Measurements from ENCODE around the gene KCNA10. TPM values are rescaled to one million over a fixed set of nuclear protein-coding genes. Genes with fewer than 3 reads are reported as not detected.

Gene KCNA10
- total RNA-seq, 1 donor from 2014 or later, result not detected

DNA sequence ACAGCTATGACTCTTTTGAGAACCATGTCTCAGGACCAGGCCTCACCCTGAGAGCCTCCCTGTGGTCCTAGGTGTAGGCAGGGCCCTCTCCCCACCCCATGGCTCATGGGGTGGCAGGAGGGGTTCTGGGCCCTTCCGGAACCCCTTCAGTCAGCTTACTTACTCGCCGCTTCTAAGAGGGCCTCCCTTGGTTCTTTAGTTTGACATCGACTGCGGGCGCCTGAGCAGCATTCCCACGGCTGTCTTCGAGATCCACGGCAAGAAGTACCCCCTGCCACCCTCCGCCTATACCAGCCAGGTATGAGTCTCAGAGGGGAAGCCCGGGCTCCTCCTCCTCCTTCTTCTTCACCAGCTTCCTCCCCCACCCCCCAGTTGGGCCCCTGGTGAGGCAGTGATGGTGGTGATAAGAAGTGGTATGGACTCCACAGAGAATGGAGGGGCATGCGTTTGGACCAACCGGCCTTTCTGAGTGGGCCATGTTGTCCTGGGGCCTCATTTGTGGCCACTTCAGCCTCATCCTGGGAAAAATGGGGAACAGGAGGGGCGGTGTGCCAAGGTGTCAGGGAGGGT, 28.9 kb downstream of the KCNA10 start:
- intact Hi-C loops (cut with micrococcal nuclease), result no loop called here
- Mint-ChIP-seq H3K36me3 (ENCODE audit: low read depth) (no peaks in the 10 kb centered on the region), H3K4me1 (ENCODE audit: low read depth) (no peaks in the 10 kb centered on the region), H3K9me3 (no peaks in the 10 kb centered on the region), H3K27ac (no peak overlapping the region), H3K27me3 (ENCODE audit: low read depth) (peaks cover 2% of the 10 kb centered on the region), H3K4me3 (ENCODE audit: low read depth) (no peak overlapping the region)
- no peak for DNase-seq (ENCODE audit: low spot score)

DNA sequence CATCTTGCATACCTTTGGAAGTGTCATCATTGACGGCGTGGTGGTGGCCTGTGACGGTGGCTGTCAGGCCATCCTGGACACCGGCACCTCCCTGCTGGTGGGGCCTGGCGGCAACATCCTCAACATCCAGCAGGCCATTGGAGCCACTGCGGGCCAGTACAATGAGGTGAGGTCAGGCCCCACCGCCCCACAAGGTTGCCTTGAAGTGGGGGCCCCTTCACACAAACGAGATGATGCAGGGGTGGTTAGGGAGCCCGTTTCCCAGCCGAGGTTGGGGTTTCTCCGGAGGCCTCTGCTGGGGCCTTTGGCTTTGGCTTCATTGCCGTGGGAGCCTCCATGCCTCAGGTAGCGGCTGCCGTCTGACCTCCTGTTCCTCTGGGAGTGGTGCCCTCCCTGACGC, 29.6 kb downstream of the KCNA10 start:
- Mint-ChIP-seq H3K36me3 (ENCODE audit: low read depth) (no peaks in the 10 kb centered on the region), H3K4me1 (ENCODE audit: low read depth) (no peaks in the 10 kb centered on the region), H3K27ac (no peak overlapping the region), H3K27me3 (ENCODE audit: low read depth) (peaks cover 3% of the 10 kb centered on the region), H3K4me3 (ENCODE audit: low read depth) (no peak overlapping the region), H3K9me3 (no peaks in the 10 kb centered on the region)
- DNase-seq (ENCODE audit: low spot score), result no peak
- intact Hi-C loops (cut with micrococcal nuclease), result no loop called here

DNA sequence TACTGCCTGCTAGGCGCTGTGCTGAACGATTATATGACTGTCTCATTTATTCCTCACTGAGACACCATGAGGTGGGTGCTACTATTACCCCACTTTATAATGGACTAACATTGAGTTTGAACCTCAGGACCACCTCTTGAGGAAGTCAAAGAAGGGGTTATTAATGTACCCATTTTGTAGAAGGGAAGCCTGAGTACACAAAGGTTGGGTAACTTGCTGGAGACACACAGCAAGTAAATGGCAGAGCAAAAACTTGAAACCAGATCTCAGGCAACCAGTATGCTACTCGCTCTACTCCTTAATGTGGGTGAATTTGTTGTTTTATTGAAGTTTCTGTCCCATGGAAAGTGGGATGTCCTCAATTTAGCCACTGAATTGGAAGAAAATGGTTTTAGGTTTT, 30.1 kb downstream of the KCNA10 start:
- DNase-seq (ENCODE audit: low spot score), result no peak

DNA sequence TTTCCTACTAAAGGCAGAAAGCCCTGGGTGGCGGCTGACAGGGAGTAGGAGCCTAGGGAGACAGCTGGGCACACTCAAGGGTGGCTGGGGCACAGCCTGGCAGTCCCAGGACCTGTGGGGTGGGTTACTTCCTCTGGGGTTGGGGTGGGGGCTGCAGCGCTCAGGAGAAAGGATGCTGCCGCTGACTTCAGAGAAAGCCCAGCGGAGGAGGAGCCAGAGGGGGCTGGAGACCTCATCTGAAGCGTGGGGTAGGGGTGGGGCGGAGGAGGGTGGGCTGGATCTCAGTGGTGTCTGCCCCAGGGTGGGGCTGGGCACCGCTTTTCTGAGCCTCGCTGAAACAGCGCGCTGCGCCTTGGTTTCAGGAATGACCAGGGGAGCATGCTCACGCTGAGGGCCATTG, 30.8 kb downstream of the KCNA10 start:
- intact Hi-C loops (cut with micrococcal nuclease), result no loop called here
- H3K9me3 Mint-ChIP-seq, result no peaks in the 10 kb centered on the region
- no peaks in the 10 kb centered on the region for H3K36me3 Mint-ChIP-seq (ENCODE audit: low read depth)
- DNase-seq (ENCODE audit: low spot score), result no peak
- no peak overlapping the region for H3K27ac Mint-ChIP-seq
- peaks cover 13% of the 10 kb centered on the region for H3K27me3 Mint-ChIP-seq (ENCODE audit: low read depth)
- H3K4me1 Mint-ChIP-seq (ENCODE audit: low read depth), result peaks cover 2% of the 10 kb centered on the region
- no peak overlapping the region for H3K4me3 Mint-ChIP-seq (ENCODE audit: low read depth)

More for the DNA sequence above, 30.1 kb downstream of the KCNA10 start:
- Mint-ChIP-seq H3K4me3 (ENCODE audit: low read depth) (no peak overlapping the region), H3K27ac (no peak overlapping the region), H3K36me3 (ENCODE audit: low read depth) (no peaks in the 10 kb centered on the region), H3K9me3 (no peaks in the 10 kb centered on the region), H3K27me3 (ENCODE audit: low read depth) (peaks cover 8% of the 10 kb centered on the region), H3K4me1 (ENCODE audit: low read depth) (no peaks in the 10 kb centered on the region)
- intact Hi-C loops (cut with micrococcal nuclease), result no loop called here

GRCh38 chr1:110487726-110488125, 31.2 kb downstream of the KCNA10 start:
- Mint-ChIP-seq H3K36me3 (ENCODE audit: low read depth) (no peaks in the 10 kb centered on the region), H3K9me3 (no peaks in the 10 kb centered on the region), H3K4me3 (ENCODE audit: low read depth) (no peak overlapping the region), H3K4me1 (ENCODE audit: low read depth) (peaks cover 2% of the 10 kb centered on the region), H3K27ac (no peak overlapping the region), H3K27me3 (ENCODE audit: low read depth) (peaks cover 14% of the 10 kb centered on the region)
- DNase-seq (ENCODE audit: low spot score), result no peak
- intact Hi-C loops (cut with micrococcal nuclease), result no loop called here

DNA sequence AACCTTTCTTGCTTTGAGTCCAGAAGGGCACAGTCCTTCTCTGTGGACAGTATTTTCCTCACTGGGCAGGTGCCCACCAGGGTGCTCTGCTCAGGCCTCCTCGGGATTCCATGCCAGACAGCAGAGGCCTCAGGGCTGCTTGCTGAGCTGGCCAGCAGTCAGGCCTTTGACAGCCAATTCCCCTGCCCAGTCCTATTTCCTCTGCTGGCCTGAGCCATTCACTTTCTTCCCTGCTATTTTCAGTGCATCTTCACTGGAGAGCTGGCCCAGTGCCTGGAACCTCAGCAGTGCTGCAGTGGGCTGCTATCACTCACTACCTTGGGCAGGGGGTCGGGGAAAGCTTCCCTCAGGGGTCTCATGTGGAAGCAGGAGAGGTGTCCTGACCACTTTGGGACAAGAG, 33.2 kb downstream of the KCNA10 start:
- Mint-ChIP-seq H3K27ac (no peak overlapping the region), H3K27me3 (ENCODE audit: low read depth) (peaks cover 21% of the 10 kb centered on the region), H3K36me3 (ENCODE audit: low read depth) (no peaks in the 10 kb centered on the region), H3K9me3 (no peaks in the 10 kb centered on the region), H3K4me3 (ENCODE audit: low read depth) (no peak overlapping the region), H3K4me1 (ENCODE audit: low read depth) (peaks cover 2% of the 10 kb centered on the region)
- no peak for DNase-seq (ENCODE audit: low spot score)
- intact Hi-C loops (cut with micrococcal nuclease), result no loop called here

- no peak overlapping the region for H3K4me3 Mint-ChIP-seq (ENCODE audit: low read depth)
- no peaks in the 10 kb centered on the region for H3K9me3 Mint-ChIP-seq
- intact Hi-C loops (cut with micrococcal nuclease), result no loop called here
- H3K36me3 Mint-ChIP-seq (ENCODE audit: low read depth), result no peaks in the 10 kb centered on the region
- peaks cover 2% of the 10 kb centered on the region for H3K4me1 Mint-ChIP-seq (ENCODE audit: low read depth)
- no peak for DNase-seq (ENCODE audit: low spot score)
- peaks cover 21% of the 10 kb centered on the region for H3K27me3 Mint-ChIP-seq (ENCODE audit: low read depth)
- no peak overlapping the region for H3K27ac Mint-ChIP-seq
These were observed 34.2 kb downstream of the KCNA10 start for GRCh38 chr1:110484801-110485200.

DNA sequence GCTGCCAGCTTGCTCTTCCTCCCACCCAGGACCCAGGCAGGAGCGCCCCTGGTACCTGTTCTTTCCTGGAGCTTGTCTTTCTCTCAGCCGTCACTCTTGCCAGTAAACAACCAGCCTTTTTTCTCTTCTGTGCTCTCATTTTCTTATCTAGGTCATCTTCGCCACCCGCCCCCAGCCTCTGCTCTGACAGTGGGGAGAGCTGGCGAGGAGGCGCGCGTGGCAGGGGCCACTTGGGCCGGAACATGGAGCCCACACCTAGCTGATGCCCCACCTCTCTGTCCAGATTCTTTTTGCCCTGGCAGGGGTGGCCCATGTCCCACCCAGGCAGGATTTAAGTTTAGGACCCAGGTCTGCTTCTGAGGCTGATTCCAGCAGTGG, 35.7 kb downstream of the KCNA10 start:
- Mint-ChIP-seq H3K9me3 (no peaks in the 10 kb centered on the region), H3K36me3 (ENCODE audit: low read depth) (no peaks in the 10 kb centered on the region), H3K4me1 (ENCODE audit: low read depth) (peaks cover 2% of the 10 kb centered on the region), H3K4me3 (ENCODE audit: low read depth) (no peak overlapping the region), H3K27me3 (ENCODE audit: low read depth) (peaks cover 21% of the 10 kb centered on the region), H3K27ac (no peak overlapping the region)
- intact Hi-C loops (cut with micrococcal nuclease), result no loop called here
- DNase-seq (ENCODE audit: low spot score), result no peak

GRCh38 chr1:110482662-110483307, 36.2 kb downstream of the KCNA10 start:
- Mint-ChIP-seq H3K36me3 (ENCODE audit: low read depth) (no peaks in the 10 kb centered on the region), H3K4me1 (ENCODE audit: low read depth) (peaks cover 2% of the 10 kb centered on the region), H3K4me3 (ENCODE audit: low read depth) (no peak overlapping the region), H3K27ac (no peak overlapping the region), H3K9me3 (no peaks in the 10 kb centered on the region), H3K27me3 (ENCODE audit: low read depth) (peaks cover 21% of the 10 kb centered on the region)
- intact Hi-C loops (cut with micrococcal nuclease), result no loop called here
- DNase-seq (ENCODE audit: low spot score), result no peak

- intact Hi-C loops (cut with micrococcal nuclease), result no loop called here
- Mint-ChIP-seq H3K4me3 (ENCODE audit: low read depth) (no peak overlapping the region), H3K4me1 (ENCODE audit: low read depth) (peaks cover 2% of the 10 kb centered on the region), H3K27ac (no peak overlapping the region), H3K36me3 (ENCODE audit: low read depth) (no peaks in the 10 kb centered on the region), H3K9me3 (no peaks in the 10 kb centered on the region), H3K27me3 (ENCODE audit: low read depth) (peaks cover 21% of the 10 kb centered on the region)
- no peak for DNase-seq (ENCODE audit: low spot score)
These were observed 36.9 kb downstream of the KCNA10 start for GRCh38 chr1:110481968-110482623.

DNA sequence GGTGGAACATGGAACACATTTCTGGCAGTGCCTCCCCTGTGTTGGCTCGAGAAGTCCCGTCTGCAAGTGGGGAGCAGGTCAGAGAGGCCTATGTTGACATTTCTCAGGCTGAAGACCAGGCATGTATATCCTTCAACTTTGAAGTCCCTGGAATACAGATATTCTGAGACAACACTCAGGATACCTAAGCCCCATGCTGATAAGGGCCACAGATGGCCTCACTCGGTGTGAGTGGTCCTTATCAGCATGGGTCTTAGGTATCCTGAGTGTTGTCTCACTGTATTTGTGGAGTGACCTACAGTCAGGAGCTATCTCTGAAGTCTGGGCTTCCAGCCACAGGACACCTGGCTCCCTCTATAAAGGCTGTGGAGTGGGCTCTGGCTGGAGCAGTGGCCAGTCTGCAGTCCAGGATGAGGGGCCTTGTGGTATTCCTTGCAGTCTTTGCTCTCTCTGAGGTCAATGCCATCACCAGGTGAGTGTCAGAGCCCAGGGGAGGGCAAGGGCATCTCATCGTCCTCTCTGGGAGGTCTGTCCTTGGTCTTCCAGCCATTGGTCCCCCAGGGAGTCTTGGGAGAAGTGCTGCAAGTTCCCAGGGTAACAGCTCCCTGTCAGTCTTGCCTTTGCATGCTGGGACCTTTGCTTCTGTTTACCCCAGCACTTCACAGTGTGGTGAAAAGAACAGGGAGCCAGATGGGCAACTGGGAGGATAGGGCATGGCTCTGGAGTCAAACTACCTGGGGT, 38.4 kb downstream of the KCNA10 start:
- Mint-ChIP-seq H3K27me3 (ENCODE audit: low read depth) (peaks cover 21% of the 10 kb centered on the region), H3K36me3 (ENCODE audit: low read depth) (no peaks in the 10 kb centered on the region), H3K9me3 (no peaks in the 10 kb centered on the region), H3K27ac (no peak overlapping the region), H3K4me1 (ENCODE audit: low read depth) (peaks cover 2% of the 10 kb centered on the region), H3K4me3 (ENCODE audit: low read depth) (no peak overlapping the region)
- intact Hi-C loops (cut with micrococcal nuclease), result no loop called here
- DNase-seq (ENCODE audit: low spot score), result no peak

GRCh38 chr1:110478886-110479285, 40.1 kb downstream of the KCNA10 start:
- H3K4me3 Mint-ChIP-seq (ENCODE audit: low read depth), result no peak overlapping the region
- H3K27me3 Mint-ChIP-seq (ENCODE audit: low read depth), result peaks cover 14% of the 10 kb centered on the region
- H3K9me3 Mint-ChIP-seq, result no peaks in the 10 kb centered on the region
- no peak overlapping the region for H3K27ac Mint-ChIP-seq
- H3K36me3 Mint-ChIP-seq (ENCODE audit: low read depth), result no peaks in the 10 kb centered on the region
- DNase-seq (ENCODE audit: low spot score), result no peak
- peaks cover 2% of the 10 kb centered on the region for H3K4me1 Mint-ChIP-seq (ENCODE audit: low read depth)
- intact Hi-C loops (cut with micrococcal nuclease), result no loop called here

All from activated T-helper 2 cell treated with anti-CD3 and anti-CD28 coated beads, Interferon-gamma antibody, Interleukin-2, Interleukin-4, amounts not matched to agents 10 μg/mL and 5 μg/mL and 100 μg/mL, durations not matched to agents 14 hours and 24 hours and 36 hours (primary cell).